ENCODE measurements around the gene TMEM88. TPM values are rescaled to one million over a fixed set of nuclear protein-coding genes. Genes with fewer than 3 reads are reported as not detected.

TMEM88 gene
- total RNA-seq, 1 donor from 2014 or later, result 33.7 TPM

DNA sequence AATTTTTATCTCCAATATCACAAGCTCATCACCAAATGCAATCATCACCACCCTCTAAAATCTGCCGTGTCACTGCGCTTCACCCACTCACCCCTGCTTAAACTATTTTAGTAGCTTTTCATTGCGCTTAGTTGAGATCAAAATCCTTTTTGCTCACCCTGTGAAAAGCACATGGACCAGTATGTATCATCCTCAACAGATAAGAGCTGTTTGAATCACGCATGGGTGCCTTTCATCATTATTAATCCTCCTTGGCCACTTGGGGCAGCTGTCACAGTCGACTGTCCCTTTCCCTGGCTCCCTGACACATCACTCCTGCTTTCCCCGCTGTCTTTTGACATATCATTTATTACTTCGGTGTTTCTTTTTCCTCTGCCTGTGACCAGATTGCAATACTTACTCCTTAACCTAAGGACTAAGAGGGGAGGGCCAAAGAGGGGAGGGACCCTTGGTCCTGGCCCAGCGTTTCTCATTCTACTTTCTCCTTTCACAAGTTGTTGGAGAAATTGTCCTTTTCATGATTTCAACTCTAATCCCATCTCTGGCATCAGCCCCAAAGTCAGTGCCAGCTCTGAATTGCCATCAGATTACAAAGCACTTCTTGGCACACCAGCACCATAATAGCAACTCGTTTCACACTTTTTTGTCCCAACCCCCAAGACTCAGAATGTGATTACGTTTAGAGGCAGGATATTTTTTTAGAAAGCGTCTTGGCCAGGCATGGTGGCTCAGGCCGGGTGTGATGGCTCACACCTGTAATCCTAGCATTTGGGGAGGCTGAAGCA, 29.5 kb upstream of the TMEM88 start:
- FAIRE-seq, result peak; percentile 37
- H3K4me3 Mint-ChIP-seq (ENCODE audit: unreplicated experiment), result no peak overlapping the region
- H3K4me1 Mint-ChIP-seq (ENCODE audit: low read depth, unreplicated experiment), result no peaks in the 10 kb centered on the region

DNA sequence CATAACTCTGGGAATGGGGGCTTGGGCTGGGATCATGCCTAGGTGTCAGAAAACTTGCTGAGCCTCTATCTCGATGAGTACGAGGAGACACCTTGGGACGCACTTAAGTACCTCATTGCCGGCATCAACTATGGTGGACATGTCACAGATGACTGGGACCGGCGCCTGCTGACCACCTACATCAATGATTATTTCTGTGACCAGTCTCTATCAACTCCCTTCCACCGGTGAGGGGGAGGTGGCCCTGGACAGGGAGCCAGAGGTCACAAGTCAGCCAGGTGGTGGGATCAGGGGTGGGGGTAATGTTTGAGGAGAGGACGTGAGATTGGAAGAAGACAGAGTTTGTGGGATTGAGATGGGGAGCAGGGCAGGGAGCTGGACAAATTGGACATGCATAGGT, 24.2 kb upstream of the TMEM88 start:
- Mint-ChIP-seq H3K27me3 (ENCODE audit: low read depth, unreplicated experiment) (peaks cover 47% of the 10 kb centered on the region), H3K36me3 (ENCODE audit: low read depth, unreplicated experiment) (no peaks in the 10 kb centered on the region)
- no peak for FAIRE-seq

More for the DNA sequence above, 29.5 kb upstream of the TMEM88 start:
- Mint-ChIP-seq H3K36me3 (ENCODE audit: low read depth, unreplicated experiment) (no peaks in the 10 kb centered on the region), H3K27me3 (ENCODE audit: low read depth, unreplicated experiment) (peaks cover 48% of the 10 kb centered on the region), H3K9me3 (ENCODE audit: unreplicated experiment) (peaks cover 1% of the 10 kb centered on the region), H3K27ac (ENCODE audit: unreplicated experiment) (no peak overlapping the region)
- no peak overlapping the region for H3K9ac ChIP-seq (ENCODE audit: low read length)
- TF ChIP-seq EZH2 (IDR thresholded peaks at IDR 0.05; ENCODE audit: insufficient read depth, low read length), result no peak
- TF ChIP-seq, protein P1, sequence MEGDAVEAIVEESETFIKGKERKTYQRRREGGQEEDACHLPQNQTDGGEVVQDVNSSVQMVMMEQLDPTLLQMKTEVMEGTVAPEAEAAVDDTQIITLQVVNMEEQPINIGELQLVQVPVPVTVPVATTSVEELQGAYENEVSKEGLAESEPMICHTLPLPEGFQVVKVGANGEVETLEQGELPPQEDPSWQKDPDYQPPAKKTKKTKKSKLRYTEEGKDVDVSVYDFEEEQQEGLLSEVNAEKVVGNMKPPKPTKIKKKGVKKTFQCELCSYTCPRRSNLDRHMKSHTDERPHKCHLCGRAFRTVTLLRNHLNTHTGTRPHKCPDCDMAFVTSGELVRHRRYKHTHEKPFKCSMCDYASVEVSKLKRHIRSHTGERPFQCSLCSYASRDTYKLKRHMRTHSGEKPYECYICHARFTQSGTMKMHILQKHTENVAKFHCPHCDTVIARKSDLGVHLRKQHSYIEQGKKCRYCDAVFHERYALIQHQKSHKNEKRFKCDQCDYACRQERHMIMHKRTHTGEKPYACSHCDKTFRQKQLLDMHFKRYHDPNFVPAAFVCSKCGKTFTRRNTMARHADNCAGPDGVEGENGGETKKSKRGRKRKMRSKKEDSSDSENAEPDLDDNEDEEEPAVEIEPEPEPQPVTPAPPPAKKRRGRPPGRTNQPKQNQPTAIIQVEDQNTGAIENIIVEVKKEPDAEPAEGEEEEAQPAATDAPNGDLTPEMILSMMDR (IDR thresholded peaks at IDR 0.05; ENCODE audit: insufficient read depth, low read depth, low read length), result no peak
- H3K9me3 ChIP-seq (ENCODE audit: insufficient read depth, low read depth, low read length), result no peaks in the 10 kb centered on the region
- H3K79me2 ChIP-seq (ENCODE audit: insufficient read depth, low read length), result no peaks in the 10 kb centered on the region
- no peak overlapping the region for H3K27ac ChIP-seq (ENCODE audit: low read depth, low read length)
- no peak overlapping the region for H2AFZ ChIP-seq (ENCODE audit: low read depth, low read length)
- no peak for DNase-seq (ENCODE audit: low read depth)
- no peak overlapping the region for H3K4me3 ChIP-seq (ENCODE audit: insufficient read depth, low read depth, low read length)
- no peaks in the 10 kb centered on the region for H3K36me3 ChIP-seq (ENCODE audit: insufficient read depth, low read length)
- H3K4me2 ChIP-seq (ENCODE audit: low read length), result no peak overlapping the region
- no peaks in the 10 kb centered on the region for H4K20me1 ChIP-seq (ENCODE audit: insufficient read depth, low read length)
- H3K4me1 ChIP-seq (ENCODE audit: insufficient read depth, low read length), result no peaks in the 10 kb centered on the region
- peaks cover 5% of the 10 kb centered on the region for H3K27me3 ChIP-seq (ENCODE audit: insufficient read depth, low read length)

More for the DNA sequence above, 24.2 kb upstream of the TMEM88 start:
- Mint-ChIP-seq H3K27ac (ENCODE audit: unreplicated experiment) (no peak overlapping the region), H3K4me3 (ENCODE audit: unreplicated experiment) (no peak overlapping the region), H3K4me1 (ENCODE audit: low read depth, unreplicated experiment) (peaks cover 3% of the 10 kb centered on the region), H3K9me3 (ENCODE audit: unreplicated experiment) (no peaks in the 10 kb centered on the region)
- Histone ChIP-seq H3K27ac (ENCODE audit: low read depth, low read length) (no peak overlapping the region), H2AFZ (ENCODE audit: low read depth, low read length) (no peak overlapping the region), H4K20me1 (ENCODE audit: insufficient read depth, low read length) (no peaks in the 10 kb centered on the region), H3K9me3 (ENCODE audit: insufficient read depth, low read depth, low read length) (no peaks in the 10 kb centered on the region), H3K4me3 (ENCODE audit: insufficient read depth, low read depth, low read length) (no peak overlapping the region), H3K4me1 (ENCODE audit: insufficient read depth, low read length) (peaks cover 15% of the 10 kb centered on the region), H3K9ac (ENCODE audit: low read length) (no peak overlapping the region), H3K36me3 (ENCODE audit: insufficient read depth, low read length) (no peaks in the 10 kb centered on the region), H3K27me3 (ENCODE audit: insufficient read depth, low read length) (peaks cover 6% of the 10 kb centered on the region), H3K79me2 (ENCODE audit: insufficient read depth, low read length) (no peaks in the 10 kb centered on the region), H3K4me2 (ENCODE audit: low read length) (no peak overlapping the region)
- DNase-seq (ENCODE audit: low read depth), result no peak
- TF ChIP-seq, protein P1 (IDR thresholded peaks at IDR 0.05; ENCODE audit: insufficient read depth, low read depth, low read length), result no peak
- TF ChIP-seq EZH2 (IDR thresholded peaks at IDR 0.05; ENCODE audit: insufficient read depth, low read length), result no peak
